SJSA1 (cell line): ENCODE measurements around the gene PANK2. TPM values are rescaled to one million over a fixed set of nuclear protein-coding genes. Genes with fewer than 3 reads are reported as not detected.
"Not testable (repeated sequence)": the region's sequence is repeated elsewhere in the genome, so short reads cannot be mapped to it uniquely, and the experiment has no call there.

Source experiments
- DNase-seq, 2 experiments: peaks; one replicate each; pipeline ENCODE4 v3.0.0-alpha.2; 2015 to 2020; ENCODE audit warnings: low spot score in 2 of 2, low read depth in 1 of 2
- H3K27ac ChIP-seq: fragments of 250-450 bp; sonication (Bioruptor Pico); 2 replicates; pipeline ENCODE4 v1.5.1; 2020; ENCODE audit warnings: mild to moderate bottlenecking, moderate library complexity
- H3K27me3 ChIP-seq: fragments of 250-450 bp; sonication (Bioruptor Pico); replicated peaks from 2 replicates; pipeline ENCODE4 v1.5.1; 2020; ENCODE audit warnings: mild to moderate bottlenecking, moderate library complexity
- H3K36me3 ChIP-seq: fragments of 250-450 bp; sonication (Bioruptor Pico); 2 replicates; pipeline ENCODE4 v1.5.1; 2020; ENCODE audit warnings: mild to moderate bottlenecking
- H3K4me1 ChIP-seq: fragments of 250-450 bp; sonication (Bioruptor Pico); replicated peaks from 2 replicates; pipeline ENCODE4 v1.6.1; 2021; ENCODE audit warnings: mild to moderate bottlenecking
- H3K4me3 ChIP-seq: fragments of 250-450 bp; sonication (Bioruptor Pico); 2 replicates; pipeline ENCODE4 v1.5.1; 2020; ENCODE audit warnings: mild to moderate bottlenecking
- H3K9me3 ChIP-seq: fragments of 250-450 bp; sonication (Bioruptor Pico); replicated peaks from 2 replicates; pipeline ENCODE4 v1.5.1; 2020; ENCODE audit warnings: mild to moderate bottlenecking
- total RNA-seq: library from RNA; depleted of rRNA; stranded (reverse); fragments of >200 nt; shearing (Covaris generic); gene quantifications from 2 replicates; pipeline ENCODE4 v1.2.3, GENCODE V29; 2014

PANK2 gene
- total RNA-seq, 1 experiment from 2014 or later = 70.6 TPM

DNA sequence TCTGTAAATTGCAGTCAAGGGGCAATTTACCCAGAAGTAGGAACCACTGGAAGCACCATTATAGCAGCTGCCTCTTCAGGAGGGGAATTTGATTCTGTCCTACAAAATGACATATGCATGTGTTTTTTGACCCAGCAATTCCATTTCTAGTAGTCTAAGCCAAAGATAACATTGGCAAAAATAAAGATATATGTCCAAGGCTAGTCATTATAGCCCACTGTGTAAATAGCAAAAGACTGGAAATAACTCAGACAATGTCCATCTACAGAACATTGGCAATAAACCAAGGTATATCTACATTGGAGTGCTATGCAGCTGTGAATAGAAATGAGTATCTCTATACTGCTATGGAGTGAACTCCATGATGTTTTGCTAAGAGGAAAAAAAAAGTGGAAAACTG, 12.5 kb upstream of the PANK2 start:
- no peak for DNase-seq
- Histone ChIP-seq H3K4me3 (no peak overlapping the region), H3K9me3 (no peaks in the 10 kb centered on the region), H3K27me3 (no peaks in the 10 kb centered on the region), H3K27ac (no peak overlapping the region), H3K4me1 (no peaks in the 10 kb centered on the region), H3K36me3 (peaks cover 37% of the 10 kb centered on the region)

DNA sequence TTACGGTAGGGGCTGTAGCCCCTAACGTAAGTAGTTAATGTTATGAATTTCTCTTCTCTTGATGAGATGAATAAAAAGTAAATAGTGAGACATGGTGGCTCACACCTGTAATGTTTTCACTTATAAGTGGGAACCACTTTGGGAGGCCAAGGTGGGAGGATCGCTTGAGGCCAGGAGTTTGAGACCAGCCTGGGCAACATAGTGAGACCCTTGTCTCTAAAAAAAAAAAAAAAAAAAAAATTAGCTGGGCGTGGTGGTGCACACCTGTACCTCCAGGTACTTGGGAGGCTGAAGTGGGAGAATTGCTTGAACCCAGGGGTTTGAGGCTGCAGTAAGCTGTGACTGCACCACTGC, 10.3 kb upstream of the PANK2 start:
- not testable (repeated sequence) for DNase-seq, H3K4me1 ChIP-seq, H3K27ac ChIP-seq, H3K9me3 ChIP-seq, H3K27me3 ChIP-seq, H3K4me3 ChIP-seq
- H3K36me3 ChIP-seq = peaks cover 17% of the 10 kb centered on the region

DNA sequence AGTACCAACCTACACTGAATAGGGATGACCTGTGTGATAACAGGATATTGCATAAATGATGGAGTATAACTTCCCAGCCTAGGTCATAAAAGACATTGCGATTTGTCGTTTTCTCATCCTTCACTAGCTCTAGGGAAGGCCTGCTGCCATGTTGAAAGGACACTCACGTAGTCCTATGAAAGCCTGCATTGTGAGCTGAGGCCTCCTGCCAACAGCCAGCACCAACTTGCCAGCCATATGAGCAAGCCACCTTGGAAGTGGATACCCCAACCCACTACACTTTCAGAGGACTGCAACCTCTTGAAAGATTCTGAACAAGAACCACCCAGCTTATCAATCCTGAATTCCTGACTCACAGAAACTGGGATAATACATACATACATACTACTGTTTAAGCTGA, 3.5 kb upstream of the PANK2 start:
- Histone ChIP-seq H3K4me3 (no peak overlapping the region), H3K36me3 (peaks cover 16% of the 10 kb centered on the region), H3K4me1 (peaks cover 6% of the 10 kb centered on the region), H3K27me3 (no peaks in the 10 kb centered on the region), H3K27ac (no peak overlapping the region), H3K9me3 (no peaks in the 10 kb centered on the region)
- DNase-seq = no peak

DNA sequence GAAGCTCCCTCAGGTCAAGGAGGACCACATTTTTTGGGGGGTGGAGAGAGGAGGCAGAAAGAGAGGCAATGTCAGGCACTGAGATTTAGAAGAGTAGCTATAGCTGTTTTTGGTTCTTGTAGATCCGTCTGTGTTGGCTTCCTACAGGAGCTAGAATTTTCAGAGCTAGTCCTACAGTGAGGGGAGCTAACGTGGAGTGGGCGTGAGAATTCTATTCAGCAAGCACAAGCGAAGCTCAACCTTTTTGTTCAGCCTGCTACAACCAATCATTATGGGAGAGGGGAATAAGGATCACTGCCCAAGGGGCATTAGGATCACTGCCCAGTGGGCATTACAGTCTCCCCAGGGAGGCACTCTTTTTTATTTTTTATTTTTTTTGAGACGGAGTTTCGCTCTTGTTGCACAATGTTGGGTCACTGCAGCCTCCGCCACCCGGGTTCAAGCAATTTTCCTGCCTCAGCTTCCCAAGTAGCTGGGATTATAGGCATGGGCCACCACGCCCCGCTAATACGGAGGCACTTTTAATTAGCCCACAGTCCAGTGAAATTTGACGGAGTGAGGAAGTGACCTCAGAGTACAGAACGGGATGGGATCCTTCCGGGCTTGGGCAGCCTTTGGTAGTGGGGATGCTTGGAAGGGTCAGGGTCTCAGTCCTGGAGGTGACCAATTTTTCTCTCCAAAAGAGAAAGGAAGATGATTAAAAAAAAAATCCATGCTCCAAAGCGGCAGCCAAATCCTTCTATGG, 1.1 kb upstream of the PANK2 start:
- Histone ChIP-seq H3K9me3 (no peaks in the 10 kb centered on the region), H3K4me1 (peaks cover 23% of the 10 kb centered on the region), H3K27me3 (no peaks in the 10 kb centered on the region), H3K27ac (peak overlapping the region; percentile 76; the same call in 1 of the 2 replicates), H3K4me3 (peak overlapping the region; percentile 97), H3K36me3 (peaks cover 37% of the 10 kb centered on the region)
- no peak for DNase-seq

DNA sequence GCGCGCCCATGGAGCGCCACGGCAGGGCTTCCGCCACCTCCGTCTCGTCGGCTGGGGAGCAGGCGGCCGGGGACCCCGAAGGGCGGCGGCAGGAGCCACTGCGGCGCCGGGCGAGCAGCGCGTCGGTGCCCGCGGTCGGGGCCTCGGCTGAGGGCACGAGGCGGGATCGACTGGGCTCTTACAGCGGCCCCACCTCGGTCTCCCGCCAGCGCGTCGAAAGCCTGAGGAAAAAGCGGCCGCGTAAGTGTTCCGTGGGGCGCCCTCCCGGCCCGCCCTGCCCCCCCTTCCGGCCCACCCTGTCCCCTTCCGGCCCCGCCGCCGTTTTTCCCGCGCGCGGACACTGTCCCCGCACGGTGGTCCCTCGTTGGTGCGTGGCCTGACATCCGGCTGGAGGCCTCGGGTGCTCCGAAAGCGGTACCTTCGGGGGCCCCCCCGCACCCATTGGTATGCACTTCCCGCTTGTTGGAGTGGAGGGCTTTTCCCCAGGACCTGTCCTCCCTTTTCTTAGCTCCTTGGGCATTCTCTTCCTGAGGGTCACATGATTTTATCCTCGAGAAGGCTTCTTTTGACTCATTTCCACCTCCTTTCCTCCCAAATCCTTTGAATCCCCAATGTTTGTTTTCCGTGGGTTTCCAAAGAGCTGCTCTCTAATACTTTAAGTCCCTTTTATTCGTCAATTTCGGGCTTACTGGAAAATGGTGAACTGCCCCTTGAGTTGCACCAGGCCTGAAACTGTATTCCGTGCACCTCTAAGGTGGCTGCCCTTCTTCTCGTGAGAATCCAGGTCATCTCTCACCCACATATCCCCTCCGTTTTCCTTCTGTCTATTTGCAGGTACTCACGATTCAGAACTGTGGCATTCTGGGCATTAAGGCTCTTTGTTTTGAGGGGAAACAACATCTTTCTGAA, 556 bp downstream of the PANK2 start:
- H3K27me3 ChIP-seq = no peaks in the 10 kb centered on the region
- peaks cover 23% of the 10 kb centered on the region for H3K4me1 ChIP-seq
- H3K36me3 ChIP-seq = peaks cover 47% of the 10 kb centered on the region
- H3K9me3 ChIP-seq = no peaks in the 10 kb centered on the region
- H3K27ac ChIP-seq = peak overlapping the region; percentile 94
- peak overlapping the region; percentile 97 for H3K4me3 ChIP-seq
- peak; percentile 49 to 71 for DNase-seq

DNA sequence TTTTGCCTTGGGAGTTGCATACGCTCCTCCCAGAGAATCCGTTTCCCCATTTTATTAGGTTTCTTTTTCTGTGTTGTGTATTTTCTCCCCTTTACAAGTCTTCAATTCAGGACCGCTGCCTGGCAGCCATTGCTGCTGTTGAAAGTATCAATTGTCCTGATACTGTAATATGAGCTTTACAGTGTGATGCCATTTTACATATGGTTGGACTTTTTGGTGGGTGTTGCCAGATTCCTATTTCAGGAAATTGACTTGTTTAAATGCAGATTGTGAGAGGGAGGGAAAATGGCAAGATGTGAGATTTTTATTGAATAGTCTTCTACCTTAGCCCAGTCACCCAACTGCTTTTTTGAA, 1.2 kb downstream of the PANK2 start:
- peak overlapping the region; percentile 97 for H3K4me3 ChIP-seq
- H3K9me3 ChIP-seq = no peaks in the 10 kb centered on the region
- DNase-seq = peak in 1 of 2 experiments; percentile 25
- no peaks in the 10 kb centered on the region for H3K27me3 ChIP-seq
- H3K27ac ChIP-seq = peak overlapping the region; percentile 94
- peaks cover 49% of the 10 kb centered on the region for H3K36me3 ChIP-seq
- peaks cover 23% of the 10 kb centered on the region for H3K4me1 ChIP-seq

DNA sequence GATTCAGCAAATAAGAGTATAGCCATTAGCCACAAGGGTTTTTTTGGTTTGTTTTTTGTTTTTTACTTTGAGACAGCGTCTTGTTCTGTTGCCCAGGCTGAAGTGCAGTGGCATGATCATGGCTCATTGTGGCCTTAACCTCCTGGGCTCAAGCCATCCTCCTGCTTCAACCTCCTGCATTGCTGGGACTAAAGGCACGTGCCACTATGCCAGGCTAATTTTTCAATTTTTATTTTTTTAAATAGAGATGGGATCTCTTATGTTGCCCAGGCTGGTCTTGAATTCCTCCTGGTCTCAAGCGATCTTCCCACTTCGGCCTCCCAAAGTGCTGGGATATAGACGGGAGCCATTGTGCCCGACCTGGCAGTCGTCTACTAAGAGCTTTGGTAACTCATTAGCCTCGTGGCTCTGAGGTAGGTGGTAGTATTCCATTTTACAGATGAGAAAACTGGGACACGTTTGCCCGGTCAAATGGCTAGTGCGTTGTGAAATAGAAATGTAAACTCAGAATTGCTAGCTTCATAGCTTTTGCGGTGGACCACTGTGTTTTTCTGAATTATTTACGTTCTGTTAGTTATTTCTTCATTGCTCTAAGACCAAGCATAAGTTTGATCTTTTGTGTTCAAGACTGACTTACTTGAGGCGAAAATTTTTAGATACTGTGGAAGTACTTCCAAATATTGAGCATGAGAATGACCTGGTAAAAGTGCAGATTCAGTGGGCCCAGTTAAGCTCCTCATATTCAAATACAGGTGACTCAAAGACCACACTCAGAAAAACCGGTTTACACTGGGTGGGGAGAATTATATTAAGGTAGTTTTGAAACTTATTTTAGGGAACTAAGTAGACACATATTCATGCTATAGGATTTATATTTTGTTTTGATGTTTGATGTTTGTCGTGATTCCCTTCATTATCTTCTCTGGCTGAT, 2.1 kb downstream of the PANK2 start:
- peak overlapping the region; percentile 97 for H3K4me3 ChIP-seq
- H3K9me3 ChIP-seq = no peaks in the 10 kb centered on the region
- no peaks in the 10 kb centered on the region for H3K27me3 ChIP-seq
- H3K36me3 ChIP-seq = peaks cover 55% of the 10 kb centered on the region
- H3K4me1 ChIP-seq = peaks cover 23% of the 10 kb centered on the region
- no peak for DNase-seq
- H3K27ac ChIP-seq = no peak overlapping the region

DNA sequence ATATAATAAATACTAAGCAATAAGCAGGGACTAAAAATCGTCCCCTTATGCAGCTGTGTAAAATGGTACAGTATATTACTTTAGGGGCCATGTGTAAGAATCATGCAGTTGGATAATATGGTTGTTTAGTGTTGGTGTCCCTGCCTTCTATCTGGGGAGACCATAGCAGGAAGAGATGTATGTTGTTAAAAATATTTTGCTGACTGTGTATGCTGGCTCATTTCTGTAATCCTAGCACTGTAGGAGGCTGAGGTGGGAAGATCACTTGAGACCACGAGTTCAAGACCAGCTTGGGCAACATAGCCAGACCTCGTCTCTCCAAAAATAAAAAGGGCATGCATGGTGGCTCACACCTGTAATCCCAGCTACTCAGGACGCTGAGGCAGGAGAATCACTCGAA, 5.6 kb downstream of the PANK2 start:
- Histone ChIP-seq H3K4me1 (peaks cover 38% of the 10 kb centered on the region), H3K4me3 (no peak overlapping the region), H3K27ac (no peak overlapping the region), H3K36me3 (peaks cover 65% of the 10 kb centered on the region), H3K9me3 (no peaks in the 10 kb centered on the region), H3K27me3 (no peaks in the 10 kb centered on the region)
- no peak for DNase-seq

DNA sequence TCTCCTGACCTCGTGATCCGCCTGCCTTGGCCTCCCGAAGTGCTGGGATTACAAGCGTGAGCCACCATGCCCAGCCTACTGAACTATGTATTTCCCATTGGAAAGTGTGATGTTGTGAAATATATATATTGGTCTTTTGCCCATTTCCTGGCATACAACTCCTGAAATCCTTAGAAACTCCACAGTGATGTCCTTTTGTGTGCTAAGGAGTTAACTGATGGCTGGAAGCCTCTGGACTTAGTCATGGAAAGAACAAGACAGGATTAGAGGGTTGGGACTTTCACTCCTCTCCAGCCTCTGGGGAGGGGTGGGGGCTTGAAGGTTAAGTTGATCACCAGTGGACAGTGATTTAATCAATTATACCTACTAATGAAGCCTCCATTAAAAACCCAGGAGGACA, 7.1 kb downstream of the PANK2 start:
- Histone ChIP-seq H3K9me3 (no peaks in the 10 kb centered on the region), H3K27me3 (no peaks in the 10 kb centered on the region), H3K36me3 (peaks cover 50% of the 10 kb centered on the region), H3K4me3 (no peak overlapping the region), H3K4me1 (peaks cover 41% of the 10 kb centered on the region), H3K27ac (no peak overlapping the region)
- no peak for DNase-seq

DNA sequence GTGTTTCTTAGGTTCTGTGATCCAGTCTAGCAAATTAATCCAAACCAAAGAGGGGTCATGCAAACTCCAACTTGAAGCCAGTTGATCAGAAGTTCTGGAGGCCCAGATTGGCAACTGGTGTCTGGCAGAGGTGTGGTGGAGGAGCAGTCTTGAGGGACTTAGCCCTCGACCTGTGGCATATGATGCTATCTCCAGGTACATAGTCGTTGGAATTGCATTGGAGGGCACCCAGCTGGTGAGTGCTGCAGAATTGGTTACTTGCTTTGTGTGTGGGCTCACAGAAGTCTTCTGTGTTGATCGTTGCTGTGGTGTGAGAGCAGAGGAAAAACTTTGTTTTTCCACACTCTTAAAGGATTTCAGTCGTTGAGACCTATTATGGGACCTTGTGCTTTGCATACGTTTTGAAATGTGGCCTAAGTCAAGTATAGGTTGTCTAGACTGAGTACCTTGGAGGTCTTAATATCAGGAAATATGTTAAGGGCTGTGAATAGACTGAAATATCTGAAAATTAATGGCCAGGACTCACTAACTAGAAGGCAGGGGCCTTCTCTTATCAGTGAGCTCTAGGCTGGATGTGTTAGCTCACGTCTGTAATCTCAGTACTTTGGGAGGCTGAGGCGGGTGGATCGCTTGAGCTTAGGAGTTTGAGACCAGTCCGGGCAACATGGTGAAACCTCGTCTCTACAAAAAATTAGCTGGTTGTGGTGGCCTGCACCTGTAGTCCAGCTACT, 7.8 kb downstream of the PANK2 start:
- peaks cover 34% of the 10 kb centered on the region for H3K4me1 ChIP-seq
- no peaks in the 10 kb centered on the region for H3K27me3 ChIP-seq
- H3K36me3 ChIP-seq = peaks cover 43% of the 10 kb centered on the region
- H3K4me3 ChIP-seq = no peak overlapping the region
- no peak overlapping the region for H3K27ac ChIP-seq
- no peak for DNase-seq
- no peaks in the 10 kb centered on the region for H3K9me3 ChIP-seq

DNA sequence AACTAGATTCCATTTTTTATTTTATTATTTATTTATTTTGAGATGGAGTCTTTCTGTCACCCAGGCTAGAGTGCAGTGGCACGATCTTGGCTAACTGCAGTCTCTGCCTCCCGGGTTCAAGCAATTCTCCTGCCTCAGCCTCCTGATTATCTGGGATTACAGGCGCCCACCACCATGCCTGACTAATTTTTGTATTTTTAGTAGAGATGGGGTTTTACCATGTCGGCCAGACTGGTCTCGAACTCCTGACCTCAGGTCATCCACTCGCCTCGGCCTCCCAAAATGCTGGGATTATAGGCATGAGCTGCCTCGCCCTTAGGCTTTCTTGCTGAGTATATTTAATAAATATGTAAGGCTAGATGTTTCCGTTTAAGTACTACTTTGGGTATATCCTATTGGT, 9.0 kb downstream of the PANK2 start:
- not testable (repeated sequence) for H3K9me3 ChIP-seq, H3K27ac ChIP-seq, DNase-seq, H3K4me3 ChIP-seq, H3K27me3 ChIP-seq
- peaks cover 34% of the 10 kb centered on the region for H3K36me3 ChIP-seq
- peaks cover 30% of the 10 kb centered on the region for H3K4me1 ChIP-seq

DNA sequence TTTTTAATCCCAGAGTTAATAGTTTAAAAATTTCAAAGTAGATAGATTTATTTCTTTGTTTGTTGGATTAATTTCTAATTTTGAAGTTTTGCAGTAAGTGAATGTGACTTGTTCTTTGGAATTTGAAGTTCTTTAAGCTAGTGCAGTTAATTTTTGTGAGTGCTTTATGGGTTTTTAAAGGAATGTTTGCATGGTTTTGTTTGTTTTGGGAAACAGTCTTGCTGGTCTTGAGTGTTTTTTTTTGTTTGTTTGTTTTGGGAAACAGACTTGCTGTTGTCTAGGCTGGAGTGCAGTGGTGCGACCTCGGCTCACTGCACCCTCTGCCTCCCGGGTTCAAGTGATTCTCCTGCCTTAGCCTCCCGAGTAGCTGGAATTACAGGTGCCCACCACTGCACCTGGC, 9.5 kb downstream of the PANK2 start:
- H3K4me3 ChIP-seq = no peak overlapping the region
- H3K27me3 ChIP-seq = no peaks in the 10 kb centered on the region
- H3K36me3 ChIP-seq = peaks cover 34% of the 10 kb centered on the region
- H3K9me3 ChIP-seq = no peaks in the 10 kb centered on the region
- H3K4me1 ChIP-seq = peaks cover 30% of the 10 kb centered on the region
- H3K27ac ChIP-seq = peak overlapping the region; percentile 44; the same call in 1 of the 2 replicates
- no peak for DNase-seq

DNA sequence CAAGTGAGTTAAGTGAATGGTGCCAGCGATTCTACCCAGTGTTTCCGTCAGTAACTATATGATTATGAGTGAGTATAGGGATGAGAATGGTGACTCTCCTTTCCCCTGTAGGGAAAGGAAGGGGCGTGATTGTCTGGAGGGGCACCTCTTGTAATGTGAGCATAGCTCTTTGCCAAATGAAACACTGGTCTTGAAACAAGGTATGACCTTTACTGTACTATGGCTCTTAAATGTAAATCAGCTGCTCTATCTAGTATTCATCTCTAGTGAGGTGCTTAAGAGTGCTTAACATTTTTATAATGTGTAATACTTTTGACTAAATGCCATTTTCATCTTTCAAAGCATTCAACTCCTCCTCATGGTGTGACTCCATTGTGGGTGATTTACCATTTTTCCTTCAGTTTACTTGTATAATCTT, 11.0 kb downstream of the PANK2 start:
- DNase-seq = no peak
- H3K27me3 ChIP-seq = no peaks in the 10 kb centered on the region
- no peak overlapping the region for H3K27ac ChIP-seq
- H3K4me1 ChIP-seq = peaks cover 30% of the 10 kb centered on the region
- no peak overlapping the region for H3K4me3 ChIP-seq
- H3K36me3 ChIP-seq = peaks cover 27% of the 10 kb centered on the region
- no peaks in the 10 kb centered on the region for H3K9me3 ChIP-seq
